Measurements from ENCODE around the gene SNCAIP. TPM values are rescaled to one million over a fixed set of nuclear protein-coding genes. Genes with fewer than 3 reads are reported as not detected.

SNCAIP gene
- total RNA-seq, 1 donor from 2014 or later: 3.3 TPM

- no peak for DNase-seq (ENCODE audit: low spot score)
These were observed 112.1 kb downstream of the SNCAIP start for GRCh38 chr5:122424132-122424531.

GRCh38 chr5:122426301-122426700 is 114.3 kb downstream of the SNCAIP start:
- no peak for DNase-seq (ENCODE audit: low spot score)

- no peak for DNase-seq (ENCODE audit: low spot score)
These were observed 115.6 kb downstream of the SNCAIP start for GRCh38 chr5:122427621-122428020.

GRCh38 chr5:122429545-122430318 is 117.7 kb downstream of the SNCAIP start:
- DNase-seq (ENCODE audit: low spot score): no peak

GRCh38 chr5:122430319-122430586 is 118.2 kb downstream of the SNCAIP start:
- no peak for DNase-seq (ENCODE audit: low spot score)

GRCh38 chr5:122431298-122431697 is 119.3 kb downstream of the SNCAIP start:
- DNase-seq (ENCODE audit: low spot score): no peak

GRCh38 chr5:122434205-122434970 is 122.4 kb downstream of the SNCAIP start:
- no peak for DNase-seq (ENCODE audit: low spot score)

- DNase-seq (ENCODE audit: low spot score): no peak
These were observed 123.2 kb downstream of the SNCAIP start for GRCh38 chr5:122435234-122435633.

- DNase-seq (ENCODE audit: low spot score): no peak
These were observed 123.7 kb downstream of the SNCAIP start for GRCh38 chr5:122435761-122436160.

- no peak for DNase-seq (ENCODE audit: low spot score)
These were observed 124.6 kb downstream of the SNCAIP start for GRCh38 chr5:122436615-122437014.

- DNase-seq (ENCODE audit: low spot score): no peak
These were observed 127.6 kb downstream of the SNCAIP start for GRCh38 chr5:122439645-122440044.

GRCh38 chr5:122442938-122443337 is 130.9 kb downstream of the SNCAIP start:
- no peak for DNase-seq (ENCODE audit: low spot score)

- no peak for DNase-seq (ENCODE audit: low spot score)
These were observed 132.4 kb downstream of the SNCAIP start for GRCh38 chr5:122444411-122444810.

GRCh38 chr5:122445070-122445469 is 133.0 kb downstream of the SNCAIP start:
- no peak for DNase-seq (ENCODE audit: low spot score)

GRCh38 chr5:122447072-122447471 is 135.0 kb downstream of the SNCAIP start:
- no peak for DNase-seq (ENCODE audit: low spot score)

GRCh38 chr5:122447879-122448278 is 135.8 kb downstream of the SNCAIP start:
- DNase-seq (ENCODE audit: low spot score): no peak

GRCh38 chr5:122454541-122454940 is 142.5 kb downstream of the SNCAIP start:
- DNase-seq (ENCODE audit: low spot score): no peak

- DNase-seq (ENCODE audit: low spot score): no peak
These were observed 143.9 kb downstream of the SNCAIP start for GRCh38 chr5:122455939-122456338.

GRCh38 chr5:122457178-122457826 is 145.3 kb downstream of the SNCAIP start:
- DNase-seq (ENCODE audit: low spot score): no peak

GRCh38 chr5:122458278-122458872 is 146.3 kb downstream of the SNCAIP start:
- no peak for DNase-seq (ENCODE audit: low spot score)

- no peak for DNase-seq (ENCODE audit: low spot score)
These were observed 150.4 kb downstream of the SNCAIP start for GRCh38 chr5:122462486-122462885.

GRCh38 chr5:122463221-122463620 is 151.2 kb downstream of the SNCAIP start:
- DNase-seq (ENCODE audit: low spot score): no peak

All from ureter (tissue), 1 donor.